Measurements from ENCODE around the gene KIF3A.

KIF3A gene

GRCh38 chr5:132780577-132780976 lies 43.2 kb upstream of the KIF3A start:
- Histone ChIP-seq H3K36me3 (ENCODE audit: control insufficient read depth in 2 of 2, insufficient read depth in 1 of 2, low read length in 2 of 2) (no peaks in the 10 kb centered on the region), H3K4me1 (ENCODE audit: control insufficient read depth, insufficient read depth, low read length) (no peaks in the 10 kb centered on the region), H3K9me3 (ENCODE audit: control insufficient read depth, insufficient read depth, low read depth, low read length) (no peaks in the 10 kb centered on the region), H3K27ac (ENCODE audit: extremely low read depth, low read depth, low read length) (no peak overlapping the region), H3K4me3 (ENCODE audit: low read depth, low read length) (no peak overlapping the region)
- no peak for TF ChIP-seq HOXD13 (CRISPR knock-in tag; IDR thresholded peaks at IDR 0.05; ENCODE audit: borderline replicate concordance)
- TF ChIP-seq, protein P1, sequence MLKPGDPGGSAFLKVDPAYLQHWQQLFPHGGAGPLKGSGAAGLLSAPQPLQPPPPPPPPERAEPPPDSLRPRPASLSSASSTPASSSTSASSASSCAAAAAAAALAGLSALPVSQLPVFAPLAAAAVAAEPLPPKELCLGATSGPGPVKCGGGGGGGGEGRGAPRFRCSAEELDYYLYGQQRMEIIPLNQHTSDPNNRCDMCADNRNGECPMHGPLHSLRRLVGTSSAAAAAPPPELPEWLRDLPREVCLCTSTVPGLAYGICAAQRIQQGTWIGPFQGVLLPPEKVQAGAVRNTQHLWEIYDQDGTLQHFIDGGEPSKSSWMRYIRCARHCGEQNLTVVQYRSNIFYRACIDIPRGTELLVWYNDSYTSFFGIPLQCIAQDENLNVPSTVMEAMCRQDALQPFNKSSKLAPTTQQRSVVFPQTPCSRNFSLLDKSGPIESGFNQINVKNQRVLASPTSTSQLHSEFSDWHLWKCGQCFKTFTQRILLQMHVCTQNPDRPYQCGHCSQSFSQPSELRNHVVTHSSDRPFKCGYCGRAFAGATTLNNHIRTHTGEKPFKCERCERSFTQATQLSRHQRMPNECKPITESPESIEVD (tag by site-specific recombination; IDR thresholded peaks at IDR 0.05), result no peak
- no peak for TF ChIP-seq ZNF335 (tag by site-specific recombination; conservative IDR thresholded peaks at IDR 0.05)
- TF ChIP-seq, protein P2, sequence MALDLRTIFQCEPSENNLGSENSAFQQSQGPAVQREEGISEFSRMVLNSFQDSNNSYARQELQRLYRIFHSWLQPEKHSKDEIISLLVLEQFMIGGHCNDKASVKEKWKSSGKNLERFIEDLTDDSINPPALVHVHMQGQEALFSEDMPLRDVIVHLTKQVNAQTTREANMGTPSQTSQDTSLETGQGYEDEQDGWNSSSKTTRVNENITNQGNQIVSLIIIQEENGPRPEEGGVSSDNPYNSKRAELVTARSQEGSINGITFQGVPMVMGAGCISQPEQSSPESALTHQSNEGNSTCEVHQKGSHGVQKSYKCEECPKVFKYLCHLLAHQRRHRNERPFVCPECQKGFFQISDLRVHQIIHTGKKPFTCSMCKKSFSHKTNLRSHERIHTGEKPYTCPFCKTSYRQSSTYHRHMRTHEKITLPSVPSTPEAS (tag by site-specific recombination; IDR thresholded peaks at IDR 0.05), result no peak
- TF ChIP-seq KLF7 (tag by site-specific recombination; IDR thresholded peaks at IDR 0.05; ENCODE audit: borderline replicate concordance), result no peak
- TF ChIP-seq ZNF837 (tag by site-specific recombination; IDR thresholded peaks at IDR 0.05), result no peak
- TF ChIP-seq ZNF324 (tag by site-specific recombination; IDR thresholded peaks at IDR 0.05), result no peak
- no peak for TF ChIP-seq ZNF768 (tag by site-specific recombination; IDR thresholded peaks at IDR 0.05)
- TF ChIP-seq, protein P3, sequence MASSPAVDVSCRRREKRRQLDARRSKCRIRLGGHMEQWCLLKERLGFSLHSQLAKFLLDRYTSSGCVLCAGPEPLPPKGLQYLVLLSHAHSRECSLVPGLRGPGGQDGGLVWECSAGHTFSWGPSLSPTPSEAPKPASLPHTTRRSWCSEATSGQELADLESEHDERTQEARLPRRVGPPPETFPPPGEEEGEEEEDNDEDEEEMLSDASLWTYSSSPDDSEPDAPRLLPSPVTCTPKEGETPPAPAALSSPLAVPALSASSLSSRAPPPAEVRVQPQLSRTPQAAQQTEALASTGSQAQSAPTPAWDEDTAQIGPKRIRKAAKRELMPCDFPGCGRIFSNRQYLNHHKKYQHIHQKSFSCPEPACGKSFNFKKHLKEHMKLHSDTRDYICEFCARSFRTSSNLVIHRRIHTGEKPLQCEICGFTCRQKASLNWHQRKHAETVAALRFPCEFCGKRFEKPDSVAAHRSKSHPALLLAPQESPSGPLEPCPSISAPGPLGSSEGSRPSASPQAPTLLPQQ (tag by site-specific recombination; IDR thresholded peaks at IDR 0.05), result no peak
- TF ChIP-seq WT1 (tag by site-specific recombination; IDR thresholded peaks at IDR 0.05), result no peak
- no peak for TF ChIP-seq ATF2 (tag by site-specific recombination; IDR thresholded peaks at IDR 0.05; ENCODE audit: low read depth)
- TF ChIP-seq EGR2 (tag by site-specific recombination; IDR thresholded peaks at IDR 0.05; ENCODE audit: low read depth), result no peak
- TF ChIP-seq TRIM28 (IDR thresholded peaks at IDR 0.05; ENCODE audit: borderline replicate concordance, low read length), result no peak
- TF ChIP-seq ZNF624 (tag by site-specific recombination; IDR thresholded peaks at IDR 0.05), result no peak
- no peak for TF ChIP-seq KLF16 (tag by site-specific recombination; IDR thresholded peaks at IDR 0.05)
- TF ChIP-seq RBAK (tag by site-specific recombination; IDR thresholded peaks at IDR 0.05), result no peak
- ChIA-PET CTCF (interaction anchor here (1.0 kb wide), 1 partner anchor 26 kb away, joined by 3 read pairs; no protein-coding TSS in a partner anchor), POLR2A (no interaction called here)

- no peaks in the 10 kb centered on the region for H3K36me3 ChIP-seq (ENCODE audit: control insufficient read depth in 2 of 2, insufficient read depth in 1 of 2, low read length in 2 of 2)
- H3K9me3 ChIP-seq (ENCODE audit: control insufficient read depth, insufficient read depth, low read depth, low read length), result no peaks in the 10 kb centered on the region
- no peak overlapping the region for H3K27ac ChIP-seq (ENCODE audit: extremely low read depth, low read depth, low read length)
- ChIA-PET CTCF (no interaction called here), POLR2A (no interaction called here)
- TF ChIP-seq, protein P4, sequence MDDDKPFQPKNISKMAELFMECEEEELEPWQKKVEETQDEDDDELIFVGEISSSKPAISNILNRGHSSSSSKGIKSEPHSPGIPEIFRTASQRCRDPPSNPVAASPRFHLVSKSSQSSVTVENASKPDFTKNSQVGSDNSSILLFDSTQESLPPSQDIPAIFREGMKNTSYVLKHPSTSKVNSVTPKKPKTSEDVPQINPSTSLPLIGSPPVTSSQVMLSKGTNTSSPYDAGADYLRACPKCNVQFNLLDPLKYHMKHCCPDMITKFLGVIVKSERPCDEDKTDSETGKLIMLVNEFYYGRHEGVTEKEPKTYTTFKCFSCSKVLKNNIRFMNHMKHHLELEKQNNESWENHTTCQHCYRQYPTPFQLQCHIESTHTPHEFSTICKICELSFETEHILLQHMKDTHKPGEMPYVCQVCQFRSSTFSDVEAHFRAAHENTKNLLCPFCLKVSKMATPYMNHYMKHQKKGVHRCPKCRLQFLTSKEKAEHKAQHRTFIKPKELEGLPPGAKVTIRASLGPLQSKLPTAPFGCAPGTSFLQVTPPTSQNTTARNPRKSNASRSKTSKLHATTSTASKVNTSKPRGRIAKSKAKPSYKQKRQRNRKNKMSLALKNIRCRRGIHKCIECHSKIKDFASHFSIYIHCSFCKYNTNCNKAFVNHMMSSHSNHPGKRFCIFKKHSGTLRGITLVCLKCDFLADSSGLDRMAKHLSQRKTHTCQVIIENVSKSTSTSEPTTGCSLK (tag by site-specific recombination; IDR thresholded peaks at IDR 0.05), result no peak
- TF ChIP-seq PATZ1 (tag by site-specific recombination; IDR thresholded peaks at IDR 0.05) (no peak), ZNF513 (tag by site-specific recombination; IDR thresholded peaks at IDR 0.05) (no peak), ZNF148 (tag by site-specific recombination; IDR thresholded peaks at IDR 0.05; ENCODE audit: borderline replicate concordance) (no peak), YY1 (tag by site-specific recombination; IDR thresholded peaks at IDR 0.05) (no peak)
- H3K4me3 ChIP-seq (ENCODE audit: low read depth, low read length), result no peak overlapping the region
- H3K4me1 ChIP-seq (ENCODE audit: control insufficient read depth, insufficient read depth, low read length), result no peaks in the 10 kb centered on the region
These were observed 42.6 kb upstream of the KIF3A start for GRCh38 chr5:132779961-132780360.

Measured in HEK293 (cell line).